Lung (tissue), 12 donors: ENCODE measurements around the gene GPR101. TPM values are rescaled to one million over a fixed set of nuclear protein-coding genes. Genes with fewer than 3 reads are reported as not detected.

Experiments
- ATAC-seq: fragments of 200-7000 bp; cut with Tn5 transposase; one replicate; pipeline ENCODE4 v1.9.1; 2020; ENCODE audit warnings: moderate number of reproducible peaks; ENCODE audit not compliant: insufficient read depth, low FRiP score
- DNase-seq, 3 donors: peaks; one replicate each; pipeline ENCODE4 v3.0.0-alpha.2; 2013 to 2017
- H3K27ac ChIP-seq, 2 donors: one replicate each; pipeline ENCODE4 v1.5.1; 2013; ENCODE audit warnings: mild to moderate bottlenecking in 2 of 2, moderate library complexity in 2 of 2, control low read depth in 1 of 2, inconsistent platforms in 1 of 2, low read depth in 1 of 2, low read length in 1 of 2
- H3K27me3 ChIP-seq, 3 donors: one replicate each; pipeline ENCODE4 v1.5.1; 2013; ENCODE audit warnings: low read length in 2 of 3; ENCODE audit not compliant: control insufficient read depth in 3 of 3, insufficient read depth in 3 of 3
- H3K36me3 ChIP-seq, 4 donors: one replicate each; pipeline ENCODE4 v1.5.1; 2013; ENCODE audit warnings: low read length in 4 of 4, mild to moderate bottlenecking in 1 of 4, moderate library complexity in 1 of 4; ENCODE audit not compliant: control insufficient read depth in 4 of 4, insufficient read depth in 4 of 4
- H3K4me1 ChIP-seq, 5 donors: one replicate each; pipeline ENCODE4 v1.5.1; 2013; ENCODE audit warnings: low read length in 5 of 5, mild to moderate bottlenecking in 2 of 5, moderate library complexity in 1 of 5; ENCODE audit not compliant: control insufficient read depth in 5 of 5, insufficient read depth in 5 of 5
- H3K4me3 ChIP-seq: one replicate; pipeline ENCODE4 v1.5.1; 2013; ENCODE audit warnings: mild to moderate bottlenecking, control low read depth, moderate library complexity
- H3K9ac ChIP-seq, 2 donors: one replicate each; pipeline ENCODE4 v1.5.1; 2013; ENCODE audit warnings: low read length in 2 of 2, control low read depth in 1 of 2; ENCODE audit not compliant: insufficient read depth in 1 of 2
- H3K9me3 ChIP-seq, 4 donors: one replicate each; pipeline ENCODE4 v1.5.1; 2013; ENCODE audit warnings: low read length in 3 of 4, mild to moderate bottlenecking in 1 of 4, moderate library complexity in 1 of 4; ENCODE audit not compliant: control insufficient read depth in 4 of 4, insufficient read depth in 3 of 4
- CTCF ChIP-seq: IDR thresholded peaks from 2 replicates; pipeline ENCODE4 v1.5.1; 2012; ENCODE audit warnings: mild to moderate bottlenecking; ENCODE audit errors: control extremely low read depth, extremely low read depth
- WGBS, 2 donors: extraction: QIAGEN DNeasy Blood & Tissue Kit; methylation state at CpG; one replicate each; pipeline ENCODE4 v1.1.7; 2013; 5-methylcytosine and 5-hydroxymethylcytosine counted together
- polyA plus RNA-seq, 2 donors: library from polyadenylated mRNA; stranded (reverse); fragments of 200-250 nt; gene quantifications; one replicate each; pipeline ENCODE4 v1.2.1, GENCODE V29; 2013
- total RNA-seq, 2 donors: library from RNA; depleted of rRNA in 1 of 2; stranded (reverse); fragments of >200 nt in 1 of 2; gene quantifications; one replicate each; pipeline ENCODE4 v1.2.1, GENCODE V29; 2014 to 2021
- donor health status: control.
- donor health status: control.
- donor health status: Bipolar disorder and iron deficiency.
- donor health status: healthy.
- donor health status: DM: yes; HTN: yes; CAD: no.

Gene GPR101
- total and polyA plus RNA-seq, 4 donors = not detected

- H3K36me3 ChIP-seq = no peaks in the 10 kb centered on the region
- no peak for TF ChIP-seq CTCF
- peaks cover 0 to 17% (median 0%) of the 10 kb centered on the region in 4 donors for H3K9me3 ChIP-seq
- ATAC-seq = no peak
- H3K27ac ChIP-seq = no peak overlapping the region
- H3K9ac ChIP-seq = no peak overlapping the region
- H3K4me1 ChIP-seq = peaks cover 0 to 14% (median 4%) of the 10 kb centered on the region in 5 donors
- DNase-seq = no peak
- H3K27me3 ChIP-seq = peaks cover 12 to 72% (median 63%) of the 10 kb centered on the region in 3 donors
- WGBS, 2 donors = 10 to 28% methylated on average over 3 of the region's 3 CpGs
- H3K4me3 ChIP-seq = no peak overlapping the region
These were observed 695 bp upstream of the GPR101 start for GRCh38 chrX:137034508-137034872.

GRCh38 chrX:137032841-137033773, 688 bp downstream of the GPR101 start:
- TF ChIP-seq CTCF = no peak
- H3K4me3 ChIP-seq = no peak overlapping the region
- no peak overlapping the region for H3K27ac ChIP-seq
- no peak overlapping the region for H3K9ac ChIP-seq
- no peak for DNase-seq
- H3K4me1 ChIP-seq = peaks cover 0 to 14% (median 4%) of the 10 kb centered on the region in 5 donors
- peaks cover 12 to 74% (median 63%) of the 10 kb centered on the region in 3 donors for H3K27me3 ChIP-seq
- no peak for ATAC-seq
- WGBS, 2 donors = 10 to 38% methylated on average over 24 to 34 of the region's 34 CpGs
- H3K36me3 ChIP-seq = no peaks in the 10 kb centered on the region
- peaks cover 0 to 17% (median 0%) of the 10 kb centered on the region in 4 donors for H3K9me3 ChIP-seq

- H3K9me3 ChIP-seq = peaks cover 0 to 17% (median 0%) of the 10 kb centered on the region in 4 donors
- no peaks in the 10 kb centered on the region for H3K36me3 ChIP-seq
- ATAC-seq (no peak), DNase-seq (no peak)
- no peak overlapping the region for H3K9ac ChIP-seq
- no peak overlapping the region for H3K4me3 ChIP-seq
- 6 to 32% methylated on average over 16 of the region's 16 CpGs for WGBS, 2 donors
- no peak overlapping the region for H3K27ac ChIP-seq
- H3K27me3 ChIP-seq = peaks cover 12 to 70% (median 61%) of the 10 kb centered on the region in 3 donors
- H3K4me1 ChIP-seq = peaks cover 0 to 14% (median 4%) of the 10 kb centered on the region in 5 donors
- no peak for TF ChIP-seq CTCF
These were observed 1.5 kb downstream of the GPR101 start for GRCh38 chrX:137032341-137032694.
